Measurements from ENCODE around the gene CDC14B.

Gene CDC14B

DNA sequence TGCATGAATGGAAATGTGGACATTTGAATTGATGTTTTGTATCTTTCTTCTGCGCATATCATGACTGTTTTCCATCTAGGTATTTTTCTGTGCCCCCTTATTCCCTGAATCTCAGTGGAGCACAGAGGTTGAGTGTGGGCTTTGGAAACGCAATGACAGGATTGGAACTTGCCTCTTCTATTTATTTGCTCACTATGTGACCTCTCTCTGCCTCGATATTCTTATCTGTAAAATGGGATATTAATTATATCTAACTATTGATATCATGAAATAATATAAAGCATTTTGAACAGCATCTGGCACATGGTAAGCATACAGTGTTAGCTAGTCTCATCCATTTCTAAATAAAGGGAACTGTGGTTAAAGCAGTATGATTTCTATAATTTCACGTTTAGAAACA, 143.6 kb downstream of the CDC14B start:
- Histone ChIP-seq H3K9me3 (ENCODE audit: control insufficient read depth, low read length) (no peaks in the 10 kb centered on the region), H3K4me3 (ENCODE audit: low read length) (no peak overlapping the region), H3K9ac (ENCODE audit: low read length) (no peak overlapping the region), H3K4me1 (ENCODE audit: control insufficient read depth, insufficient read depth, low read length) (peaks cover 8% of the 10 kb centered on the region), H3K27me3 (replicated peaks; ENCODE audit: control insufficient read depth, insufficient read depth, low read length) (no peaks in the 10 kb centered on the region), H3K36me3 (ENCODE audit: control insufficient read depth, insufficient read depth, low read length, severe bottlenecking) (peaks cover 59% of the 10 kb centered on the region)
- no peak for DNase-seq (ENCODE audit: low read depth)

DNA sequence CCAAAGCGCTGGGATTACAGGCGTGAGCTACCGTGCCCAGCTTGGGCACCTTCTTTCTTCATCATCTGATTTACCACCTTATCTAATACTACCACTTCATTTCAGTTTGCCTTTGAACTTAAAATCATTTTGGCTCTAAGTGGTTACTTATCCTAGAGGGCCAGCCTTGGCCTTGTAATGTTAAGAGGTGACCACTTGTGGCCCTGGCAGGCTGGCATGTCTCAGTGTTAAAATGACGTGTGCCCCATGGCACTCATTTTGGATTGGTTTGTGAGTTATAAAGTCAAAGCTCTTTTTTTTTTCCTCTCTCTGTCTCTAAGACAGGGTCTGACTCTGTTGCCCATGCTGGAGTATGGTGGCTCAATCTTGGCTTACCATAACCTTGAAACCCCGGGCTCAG, 151.9 kb downstream of the CDC14B start:
- no peak overlapping the region for H3K9ac ChIP-seq (ENCODE audit: low read length)
- H3K27me3 ChIP-seq (replicated peaks; ENCODE audit: control insufficient read depth, insufficient read depth, low read length): no peaks in the 10 kb centered on the region
- peaks cover 59% of the 10 kb centered on the region for H3K36me3 ChIP-seq (ENCODE audit: control insufficient read depth, insufficient read depth, low read length, severe bottlenecking)

GRCh38 chr9:96464426-96464825, 155.2 kb downstream of the CDC14B start:
- Histone ChIP-seq H3K9ac (ENCODE audit: low read length) (no peak overlapping the region), H3K9me3 (ENCODE audit: control insufficient read depth, low read length) (no peaks in the 10 kb centered on the region), H3K4me1 (ENCODE audit: control insufficient read depth, insufficient read depth, low read length) (peaks cover 18% of the 10 kb centered on the region), H3K27me3 (replicated peaks; ENCODE audit: control insufficient read depth, insufficient read depth, low read length) (no peaks in the 10 kb centered on the region), H3K4me3 (ENCODE audit: low read length) (no peak overlapping the region), H3K36me3 (ENCODE audit: control insufficient read depth, insufficient read depth, low read length, severe bottlenecking) (peaks cover 36% of the 10 kb centered on the region)
- DNase-seq (ENCODE audit: low read depth): no peak

More for the DNA sequence above, 151.9 kb downstream of the CDC14B start:
- no peaks in the 10 kb centered on the region for H3K4me1 ChIP-seq (ENCODE audit: control insufficient read depth, insufficient read depth, low read length)
- H3K4me3 ChIP-seq (ENCODE audit: low read length): no peak overlapping the region
- no peak for DNase-seq (ENCODE audit: low read depth)
- H3K9me3 ChIP-seq (ENCODE audit: control insufficient read depth, low read length): no peaks in the 10 kb centered on the region

- no peaks in the 10 kb centered on the region for H3K9me3 ChIP-seq (ENCODE audit: control insufficient read depth, low read length)
- no peak for DNase-seq (ENCODE audit: low read depth)
- no peaks in the 10 kb centered on the region for H3K27me3 ChIP-seq (replicated peaks; ENCODE audit: control insufficient read depth, insufficient read depth, low read length)
- H3K9ac ChIP-seq (ENCODE audit: low read length): no peak overlapping the region
- H3K4me3 ChIP-seq (ENCODE audit: low read length): no peak overlapping the region
- peaks cover 25% of the 10 kb centered on the region for H3K36me3 ChIP-seq (ENCODE audit: control insufficient read depth, insufficient read depth, low read length, severe bottlenecking)
- peaks cover 18% of the 10 kb centered on the region for H3K4me1 ChIP-seq (ENCODE audit: control insufficient read depth, insufficient read depth, low read length)
These were observed 157.1 kb downstream of the CDC14B start for GRCh38 chr9:96462541-96462940.

- peaks cover 21% of the 10 kb centered on the region for H3K36me3 ChIP-seq (ENCODE audit: control insufficient read depth, insufficient read depth, low read length, severe bottlenecking)
- H3K9ac ChIP-seq (ENCODE audit: low read length): peak overlapping the region; percentile 33
- peak overlapping the region; percentile 39 for H3K4me3 ChIP-seq (ENCODE audit: low read length)
- no peaks in the 10 kb centered on the region for H3K27me3 ChIP-seq (replicated peaks; ENCODE audit: control insufficient read depth, insufficient read depth, low read length)
- H3K4me1 ChIP-seq (ENCODE audit: control insufficient read depth, insufficient read depth, low read length): peaks cover 18% of the 10 kb centered on the region
- H3K9me3 ChIP-seq (ENCODE audit: control insufficient read depth, low read length): no peaks in the 10 kb centered on the region
- DNase-seq (ENCODE audit: low read depth): peak; percentile 28
These were observed 158.3 kb downstream of the CDC14B start for GRCh38 chr9:96461336-96461735.

DNA sequence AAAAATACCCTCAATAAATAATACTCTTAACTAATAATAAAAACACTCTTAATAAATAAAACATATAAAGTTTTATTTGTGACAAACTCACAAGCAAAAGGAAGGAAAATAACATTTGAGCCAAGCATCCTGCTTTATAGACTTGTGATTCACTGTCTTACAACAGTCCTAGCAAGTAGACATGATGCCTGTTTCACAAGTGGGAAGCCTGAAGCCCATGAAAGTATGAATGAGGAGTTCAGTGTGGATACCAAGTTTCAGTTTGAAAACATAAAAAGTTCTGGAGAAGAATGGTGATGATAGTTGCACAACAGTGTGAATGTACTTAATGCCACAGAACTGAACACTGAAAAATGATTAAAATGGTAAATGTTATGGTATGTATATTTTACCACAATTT, 158.8 kb downstream of the CDC14B start:
- peak; percentile 83 for DNase-seq (ENCODE audit: low read depth)
- Histone ChIP-seq H3K9me3 (ENCODE audit: control insufficient read depth, low read length) (no peaks in the 10 kb centered on the region), H3K4me1 (ENCODE audit: control insufficient read depth, insufficient read depth, low read length) (peaks cover 18% of the 10 kb centered on the region), H3K27me3 (replicated peaks; ENCODE audit: control insufficient read depth, insufficient read depth, low read length) (no peaks in the 10 kb centered on the region), H3K4me3 (ENCODE audit: low read length) (peak overlapping the region; percentile 39), H3K9ac (ENCODE audit: low read length) (peak overlapping the region; percentile 33), H3K36me3 (ENCODE audit: control insufficient read depth, insufficient read depth, low read length, severe bottlenecking) (peaks cover 17% of the 10 kb centered on the region)

DNA sequence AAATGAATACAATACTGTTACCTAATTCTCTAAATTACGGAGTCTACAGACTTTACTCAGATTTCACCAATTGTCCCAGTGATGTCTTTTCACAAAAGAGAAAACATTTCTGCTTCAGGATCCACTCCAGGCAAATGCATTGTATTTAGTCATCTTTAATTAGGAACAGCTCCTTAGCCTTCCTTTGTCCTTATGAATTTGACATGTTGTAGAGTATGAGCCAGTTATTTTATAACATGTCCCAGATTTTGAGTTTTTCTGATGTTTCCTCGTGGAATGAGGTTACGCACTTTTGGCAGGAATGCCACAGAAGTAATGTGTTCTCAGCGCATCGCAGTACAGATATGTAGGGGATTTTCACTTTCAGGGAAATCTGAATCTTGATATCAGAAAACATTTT, 159.2 kb downstream of the CDC14B start:
- peaks cover 18% of the 10 kb centered on the region for H3K4me1 ChIP-seq (ENCODE audit: control insufficient read depth, insufficient read depth, low read length)
- peak overlapping the region; percentile 39 for H3K4me3 ChIP-seq (ENCODE audit: low read length)
- peak overlapping the region; percentile 11 for H3K9ac ChIP-seq (ENCODE audit: low read length)
- H3K36me3 ChIP-seq (ENCODE audit: control insufficient read depth, insufficient read depth, low read length, severe bottlenecking): peaks cover 12% of the 10 kb centered on the region
- no peaks in the 10 kb centered on the region for H3K27me3 ChIP-seq (replicated peaks; ENCODE audit: control insufficient read depth, insufficient read depth, low read length)
- peak; percentile 76 for DNase-seq (ENCODE audit: low read depth)
- no peaks in the 10 kb centered on the region for H3K9me3 ChIP-seq (ENCODE audit: control insufficient read depth, low read length)

DNA sequence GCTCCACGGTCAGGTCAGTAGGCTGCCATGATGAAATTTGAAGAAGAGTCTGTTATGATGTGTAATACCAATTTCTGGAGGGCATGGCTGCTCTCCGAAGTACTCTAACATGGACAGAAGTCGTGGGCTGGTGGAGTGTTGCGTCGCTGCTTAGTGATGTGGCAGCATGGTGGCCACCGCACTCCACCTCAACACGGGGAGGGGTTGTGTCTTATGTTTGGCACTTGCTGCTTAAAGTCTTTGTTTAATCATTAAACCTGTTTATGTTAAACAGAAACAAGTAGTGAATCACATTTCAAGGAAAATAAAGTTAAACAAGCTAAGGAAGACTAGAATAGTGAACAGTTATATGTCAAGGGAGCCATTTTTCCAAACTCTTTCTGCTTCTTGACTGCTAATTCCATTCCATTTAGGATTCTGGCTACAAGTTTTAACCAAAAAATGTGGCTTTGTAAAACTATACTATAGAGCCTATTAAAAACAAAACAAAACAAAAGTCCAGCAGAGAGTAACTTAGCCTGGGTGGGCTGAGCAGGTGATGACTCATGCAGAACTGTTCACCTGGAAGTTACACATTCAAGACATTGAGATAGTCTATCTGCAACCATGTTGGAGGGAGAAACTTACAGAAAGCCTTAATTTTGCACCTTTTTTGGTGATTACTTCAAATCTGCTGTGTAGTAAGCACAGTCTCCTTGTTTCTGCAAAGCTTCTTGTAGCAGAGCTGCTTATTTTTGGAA, 160.2 kb downstream of the CDC14B start:
- Histone ChIP-seq H3K9me3 (ENCODE audit: control insufficient read depth, low read length) (no peaks in the 10 kb centered on the region), H3K36me3 (ENCODE audit: control insufficient read depth, insufficient read depth, low read length, severe bottlenecking) (peaks cover 11% of the 10 kb centered on the region), H3K27me3 (replicated peaks; ENCODE audit: control insufficient read depth, insufficient read depth, low read length) (no peaks in the 10 kb centered on the region), H3K4me1 (ENCODE audit: control insufficient read depth, insufficient read depth, low read length) (peaks cover 18% of the 10 kb centered on the region), H3K9ac (ENCODE audit: low read length) (no peak overlapping the region), H3K4me3 (ENCODE audit: low read length) (no peak overlapping the region)
- DNase-seq (ENCODE audit: low read depth): no peak

DNA sequence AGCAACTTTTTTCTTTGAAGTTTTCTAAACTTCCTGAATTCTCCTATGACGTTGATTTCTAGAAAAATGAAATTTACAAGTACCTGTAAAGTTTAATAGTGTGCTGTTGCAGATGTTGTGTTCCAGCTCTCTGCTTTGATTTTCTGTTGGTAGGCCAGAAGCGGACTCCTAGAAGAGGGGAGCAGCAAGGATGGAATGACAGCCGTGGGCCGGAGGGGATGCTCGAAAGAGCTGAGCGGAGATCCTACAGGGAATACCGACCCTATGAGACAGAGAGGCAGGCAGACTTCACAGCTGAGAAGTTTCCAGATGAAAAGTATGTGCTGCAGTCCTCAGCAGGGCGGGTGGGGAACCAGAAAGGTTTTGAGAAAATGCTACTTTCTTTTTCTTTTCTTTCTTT, 161.4 kb downstream of the CDC14B start:
- Histone ChIP-seq H3K36me3 (ENCODE audit: control insufficient read depth, insufficient read depth, low read length, severe bottlenecking) (peaks cover 11% of the 10 kb centered on the region), H3K27me3 (replicated peaks; ENCODE audit: control insufficient read depth, insufficient read depth, low read length) (no peaks in the 10 kb centered on the region), H3K4me3 (ENCODE audit: low read length) (no peak overlapping the region), H3K9ac (ENCODE audit: low read length) (no peak overlapping the region), H3K4me1 (ENCODE audit: control insufficient read depth, insufficient read depth, low read length) (peaks cover 22% of the 10 kb centered on the region), H3K9me3 (ENCODE audit: control insufficient read depth, low read length) (no peaks in the 10 kb centered on the region)
- no peak for DNase-seq (ENCODE audit: low read depth)

DNA sequence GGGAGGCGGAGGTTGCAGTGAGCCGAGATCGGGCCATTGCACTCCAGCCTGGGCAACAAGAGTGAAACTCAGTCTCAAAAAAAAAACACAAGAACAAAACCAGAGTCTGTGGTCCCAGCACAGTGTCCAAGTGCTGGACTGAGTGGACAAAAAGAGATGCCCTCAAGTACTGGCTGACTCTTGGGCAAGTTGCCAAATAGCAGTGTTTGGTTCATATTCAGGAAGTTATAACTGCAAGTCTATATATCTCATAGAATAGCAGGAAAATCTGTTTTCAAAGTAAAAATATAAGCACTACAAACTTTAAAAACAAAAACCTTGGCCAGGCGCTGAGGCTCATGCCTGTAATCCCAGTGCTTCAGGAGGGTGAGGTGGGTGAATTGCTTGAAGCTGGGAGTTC, 162.4 kb downstream of the CDC14B start:
- Histone ChIP-seq H3K4me1 (ENCODE audit: control insufficient read depth, insufficient read depth, low read length) (peaks cover 25% of the 10 kb centered on the region), H3K4me3 (ENCODE audit: low read length) (no peak overlapping the region), H3K36me3 (ENCODE audit: control insufficient read depth, insufficient read depth, low read length, severe bottlenecking) (peaks cover 11% of the 10 kb centered on the region), H3K9ac (ENCODE audit: low read length) (no peak overlapping the region), H3K9me3 (ENCODE audit: control insufficient read depth, low read length) (no peaks in the 10 kb centered on the region), H3K27me3 (replicated peaks; ENCODE audit: control insufficient read depth, insufficient read depth, low read length) (no peaks in the 10 kb centered on the region)
- no peak for DNase-seq (ENCODE audit: low read depth)

- H3K9ac ChIP-seq (ENCODE audit: low read length): peak overlapping the region; percentile 7
- no peak overlapping the region for H3K4me3 ChIP-seq (ENCODE audit: low read length)
- H3K4me1 ChIP-seq (ENCODE audit: control insufficient read depth, insufficient read depth, low read length): peaks cover 22% of the 10 kb centered on the region
- no peaks in the 10 kb centered on the region for H3K9me3 ChIP-seq (ENCODE audit: control insufficient read depth, low read length)
- no peaks in the 10 kb centered on the region for H3K27me3 ChIP-seq (replicated peaks; ENCODE audit: control insufficient read depth, insufficient read depth, low read length)
- H3K36me3 ChIP-seq (ENCODE audit: control insufficient read depth, insufficient read depth, low read length, severe bottlenecking): no peaks in the 10 kb centered on the region
- DNase-seq (ENCODE audit: low read depth): peak; percentile 69
These were observed 166.0 kb downstream of the CDC14B start for GRCh38 chr9:96453625-96454024.

All from adipocyte (in vitro differentiated cells).